K562 (cell line): Measurements from ENCODE around the gene LGR6. TPM values are rescaled to one million over a fixed set of nuclear protein-coding genes. Genes with fewer than 3 reads are reported as not detected.

Experiments
- ATAC-seq: fragments of 200-7000 bp; cut with Tn5 transposase; 3 replicates; pipeline ENCODE4 v1.9.1; 2020; ENCODE audit warnings: moderate library complexity
- BruUV-seq: library from RNA; stranded (reverse); fragments of 400-500 nt; replicated peaks from 2 replicates; lab custom pipeline; 2021; lab: Mats Ljungman, UMichigan
- CTCF ChIA-PET: fragments of 300-600 bp; formaldehyde crosslinking; extraction: SDS; loops from one replicate; lab custom pipeline; 2021; ENCODE audit warnings: low intra/inter-chr PET ratio; lab: Yijun Ruan, JAX
- POLR2A ChIA-PET: fragments of 300-600, 350-650 bp; sonication (Branson Sonifier 250); formaldehyde crosslinking; extraction: SDS; loops from one replicate; lab custom pipeline; 2021; ENCODE audit warnings: antibody characterized with exemption, inconsistent platforms; lab: Yijun Ruan, JAX
- DNase-seq, 4 experiments: peaks; one replicate each; pipeline versions ENCODE4 v3.0.0 to v3.0.0-alpha.2; 2011 to 2018; ENCODE audit warnings: low spot score in 3 of 4, mixed read lengths in 3 of 4; ENCODE audit errors: extremely low read depth in 1 of 4
- FAIRE-seq: peaks from 2 replicates; lab custom pipeline; 2011; peaks lifted over from hg19 to GRCh38; lab: Jason Lieb, UNC
- H2AFZ ChIP-seq: 2 replicates; pipeline ENCODE4 v1.6.0; 2011; ENCODE audit warnings: low read depth, low read length, control low read depth, inconsistent platforms
- H3K27ac ChIP-seq: fragments of 200-600 bp; 3 replicates; pipeline ENCODE4 v1.8.0; 2011; ENCODE audit warnings: low read depth, mild to moderate bottlenecking, control low read depth, inconsistent platforms, low read length, moderate library complexity, mixed read lengths; ENCODE audit errors: extremely low read depth
- H3K27me3 ChIP-seq, 2 experiments: fragments of 300-600 bp in 1 of 2; 2 replicates in 1 of 2; 3 replicates in 1 of 2; pipeline versions ENCODE4 v1.6.0 to v1.8.0; 2011; ENCODE audit warnings: inconsistent platforms in 2 of 2, low read length in 2 of 2, mild to moderate bottlenecking in 1 of 2, mixed read lengths in 1 of 2, moderate library complexity in 1 of 2; ENCODE audit not compliant: control insufficient read depth in 2 of 2, insufficient read depth in 2 of 2
- H3K36me3 ChIP-seq: fragments of 300-600 bp; 3 replicates; pipeline ENCODE4 v1.8.0; 2011; ENCODE audit warnings: mild to moderate bottlenecking, low read length, inconsistent platforms; ENCODE audit not compliant: control insufficient read depth, insufficient read depth
- H3K4me1 ChIP-seq, 2 experiments: fragments of 200-600 bp in 1 of 2; replicated peaks in 1 of 2; 2 replicates in 1 of 2; 3 replicates in 1 of 2; pipeline versions ENCODE4 v1.5.1 to v1.8.0; 2011; ENCODE audit warnings: inconsistent platforms in 2 of 2, low read length in 2 of 2, mild to moderate bottlenecking in 1 of 2, mixed read lengths in 1 of 2, moderate library complexity in 1 of 2; ENCODE audit not compliant: control insufficient read depth in 2 of 2, insufficient read depth in 2 of 2
- H3K4me2 ChIP-seq: 2 replicates; pipeline ENCODE4 v1.6.1; 2011; ENCODE audit warnings: low read length, control low read depth, inconsistent platforms, mixed read lengths; ENCODE audit not compliant: insufficient read depth
- H3K4me3 ChIP-seq: fragments of 200-600 bp; sonication (generic), shearing (Covaris generic); 2 replicates; pipeline ENCODE4 v1.5.1; 2016; ENCODE audit warnings: control low read depth, inconsistent platforms
- H3K79me2 ChIP-seq: fragments of 200-600 bp; 3 replicates; pipeline ENCODE4 v1.8.0; 2011; ENCODE audit warnings: low read length, inconsistent platforms; ENCODE audit not compliant: control insufficient read depth, insufficient read depth
- H3K9ac ChIP-seq, 2 experiments: 2 replicates each; pipeline versions ENCODE4 v1.6.0 to v1.6.1; 2011; ENCODE audit warnings: low read depth in 2 of 2, low read length in 2 of 2, control low read depth in 1 of 2, inconsistent platforms in 1 of 2, mild to moderate bottlenecking in 1 of 2, mixed read lengths in 1 of 2; ENCODE audit not compliant: insufficient read depth in 1 of 2
- H3K9me1 ChIP-seq: one replicate; pipeline ENCODE4 v1.6.0; 2011; ENCODE audit warnings: inconsistent platforms, mild to moderate bottlenecking, low read length, moderate library complexity; ENCODE audit not compliant: control insufficient read depth, insufficient read depth
- H3K9me3 ChIP-seq: replicated peaks from 2 replicates; pipeline ENCODE4 v1.5.1; 2011; ENCODE audit warnings: low read depth, low read length, inconsistent platforms; ENCODE audit not compliant: control insufficient read depth, insufficient read depth
- H4K20me1 ChIP-seq: replicated peaks from 2 replicates; pipeline ENCODE4 v1.6.1; 2011; ENCODE audit warnings: low read length, inconsistent platforms, mixed read lengths; ENCODE audit not compliant: control insufficient read depth, insufficient read depth
- CREM ChIP-seq: IDR thresholded peaks from 2 replicates; pipeline ENCODE4 v1.6.1; 2014; ENCODE audit warnings: antibody characterized with exemption, low read depth
- MAFG ChIP-seq: fragments of 450-650 bp; conservative IDR thresholded peaks from 2 replicates; pipeline ENCODE4 v1.6.1; 2016; ENCODE audit warnings: missing genetic modification characterization, missing compliant biosample characterization
- NELFE ChIP-seq: IDR thresholded peaks from 2 replicates; pipeline ENCODE4 v1.6.1; 2011; ENCODE audit warnings: mild to moderate bottlenecking; ENCODE audit not compliant: insufficient read depth, insufficient read length
- POLR2A ChIP-seq: fragments of 450-650 bp; conservative IDR thresholded peaks from 2 replicates; pipeline ENCODE4 v1.6.1; 2016
- POLR2G ChIP-seq: fragments of 200-400 bp; formaldehyde crosslinking; IDR thresholded peaks from 2 replicates; pipeline ENCODE4 v1.6.1; 2017; ENCODE audit warnings: low read depth, mild to moderate bottlenecking, antibody characterized with exemption, low read length, moderate library complexity
- U2AF1 ChIP-seq: fragments of 200-400 bp; formaldehyde crosslinking; optimal IDR thresholded peaks from 2 replicates; pipeline ENCODE3; 2017; ENCODE audit warnings: mild to moderate bottlenecking, low read depth, low read length, moderate library complexity
- ZBTB1 ChIP-seq: sonication (generic); formaldehyde crosslinking; IDR thresholded peaks from 2 replicates; pipeline ENCODE4 v1.8.1; 2023; ENCODE audit warnings: missing genetic modification reagents, low read depth, mild to moderate bottlenecking, borderline replicate concordance
- ZNF668 ChIP-seq: fragments of 250-450 bp; sonication (Bioruptor Pico); IDR thresholded peaks from 2 replicates; pipeline ENCODE4 v1.8.0; 2022; ENCODE audit warnings: mild to moderate bottlenecking, inconsistent platforms
- ZNF785 ChIP-seq: fragments of 250-450 bp; sonication (Bioruptor Pico); IDR thresholded peaks from 2 replicates; pipeline ENCODE4 v1.4.0; 2020; ENCODE audit warnings: mild to moderate bottlenecking
- ZNF79 ChIP-seq: fragments of 250-450 bp; sonication (Bioruptor Pico); IDR thresholded peaks from 2 replicates; pipeline ENCODE4 v1.4.0; 2020; ENCODE audit warnings: low read depth, mild to moderate bottlenecking, moderate library complexity
- WGBS: fragments of 100-300 bp; shearing (Covaris generic); methylation state at CpG from one replicate; pipeline ENCODE4 v1.1.6; 2016; ENCODE audit warnings: low coverage, mixed read lengths; ENCODE audit not compliant: insufficient coverage; ENCODE audit errors: missing lambda C conversion rate; 5-methylcytosine and 5-hydroxymethylcytosine counted together
- in situ Hi-C: fragments of 300-500 bp; cut with MboI; formaldehyde crosslinking; loops from 4 replicates; pipeline ENCODE4 v1.15.0; 2018; ENCODE audit warnings: inconsistent platforms, mixed read lengths
- intact Hi-C: fragments of 100-400 bp; cut with micrococcal nuclease; formaldehyde crosslinking; loops from 2 replicates; pipeline ENCODE4 v1.14.2; 2022
- polyA plus RNA-seq, 8 experiments: library from polyadenylated mRNA; depleted of rRNA in 4 of 8; stranded (reverse) in 5 of 8; unstranded in 3 of 8; fragments of >200 nt; fragmentation: Nextera tagmentation in 2 of 8; fragmentation: Illumina TruSeq in 1 of 8; extraction: Ambion mirVana in 2 of 8; extraction: Trizol in 1 of 8; gene quantifications; 2 replicates each; pipeline versions ENCODE4 v1.2.1 to v1.2.3, GENCODE V29; 2011 to 2014; ENCODE audit warnings: inconsistent platforms in 1 of 8, missing spikeins in 1 of 8
- total RNA-seq, 7 experiments: library from RNA; depleted of rRNA in 6 of 7; stranded (reverse); fragments of >200 nt in 6 of 7; fragmentation: Illumina TruSeq in 2 of 7; extraction: Trizol in 2 of 7; gene quantifications; 2 replicates each; pipeline versions ENCODE4 v1.2.1 to v1.2.3, GENCODE V29; 2011 to 2021; ENCODE audit warnings: low replicate concordance in 1 of 7
- TF ChIP-seq, protein P1 (sequence below): IDR thresholded peaks from 3 replicates; pipeline ENCODE4 v1.6.1; 2011; ENCODE audit warnings: borderline replicate concordance, mild to moderate bottlenecking, moderate library complexity; ENCODE audit not compliant: insufficient read length; ENCODE audit errors: extremely low read depth

The LGR6 gene
- total and polyA plus RNA-seq, 9 of the 15 experiments (the other 6 are each of a cell fraction or from before 2014, with no cell fraction given), result 0.01 to 0.54 (median 0.17) TPM; not detected in 1

DNA sequence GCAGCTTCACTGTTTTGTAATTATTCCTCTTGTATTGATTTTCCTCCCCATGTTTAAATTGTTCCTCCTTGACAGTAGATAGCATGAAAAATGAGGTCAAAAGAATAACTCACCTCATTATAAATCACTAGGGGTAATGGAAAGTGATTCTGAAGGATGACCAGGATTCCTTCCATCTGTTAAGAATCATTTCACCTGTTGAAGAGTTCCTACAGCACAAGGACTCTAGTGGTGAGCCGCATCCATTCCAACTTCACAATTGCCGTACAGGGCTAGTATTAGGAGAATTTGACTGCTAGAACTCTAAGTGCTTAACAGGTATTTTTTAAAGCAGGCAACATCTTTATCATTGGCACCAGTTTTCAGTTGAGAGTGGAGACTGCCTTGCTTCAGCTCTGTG is 168.6 kb downstream of the LGR6 start:
- ATAC-seq (no peak), FAIRE-seq (no peak), DNase-seq (no peak)
- Histone ChIP-seq H3K9ac (no peak overlapping the region), H2AFZ (no peak overlapping the region), H3K9me3 (no peaks in the 10 kb centered on the region), H3K27ac (no peak overlapping the region), H3K79me2 (peaks cover 57% of the 10 kb centered on the region), H3K27me3 (no peaks in the 10 kb centered on the region), H3K4me3 (no peak overlapping the region), H4K20me1 (no peaks in the 10 kb centered on the region), H3K4me1 (peaks cover 5 to 8% of the 10 kb centered on the region in 2 experiments; a peak in 2 of 5 replicates), H3K36me3 (no peaks in the 10 kb centered on the region), H3K4me2 (no peak overlapping the region)
- intact Hi-C loops, result no loop called here
- ChIA-PET POLR2A (interaction anchor here (0.6 to 1.3 kb wide), 3 partner anchors 11 to 58 kb away, joined by 3 to 5 read pairs (median 4); no protein-coding TSS in a partner anchor), CTCF (no interaction called here)
- in situ Hi-C loops, result no loop called here
- BruUV-seq, result no TSS peak
- 87% methylated on average over 2 of the region's 2 CpGs for WGBS
- TF ChIP-seq U2AF1 (no peak), POLR2A (no peak), MAFG (tag) (no peak), ZNF785 (no peak), POLR2G (no peak), ZNF668 (CRISPR knock-in tag) (no peak), CREM (no peak), ZBTB1 (CRISPR knock-in tag) (no peak), ZNF79 (CRISPR knock-in tag) (no peak), NELFE (no peak)
- TF ChIP-seq, protein P1, sequence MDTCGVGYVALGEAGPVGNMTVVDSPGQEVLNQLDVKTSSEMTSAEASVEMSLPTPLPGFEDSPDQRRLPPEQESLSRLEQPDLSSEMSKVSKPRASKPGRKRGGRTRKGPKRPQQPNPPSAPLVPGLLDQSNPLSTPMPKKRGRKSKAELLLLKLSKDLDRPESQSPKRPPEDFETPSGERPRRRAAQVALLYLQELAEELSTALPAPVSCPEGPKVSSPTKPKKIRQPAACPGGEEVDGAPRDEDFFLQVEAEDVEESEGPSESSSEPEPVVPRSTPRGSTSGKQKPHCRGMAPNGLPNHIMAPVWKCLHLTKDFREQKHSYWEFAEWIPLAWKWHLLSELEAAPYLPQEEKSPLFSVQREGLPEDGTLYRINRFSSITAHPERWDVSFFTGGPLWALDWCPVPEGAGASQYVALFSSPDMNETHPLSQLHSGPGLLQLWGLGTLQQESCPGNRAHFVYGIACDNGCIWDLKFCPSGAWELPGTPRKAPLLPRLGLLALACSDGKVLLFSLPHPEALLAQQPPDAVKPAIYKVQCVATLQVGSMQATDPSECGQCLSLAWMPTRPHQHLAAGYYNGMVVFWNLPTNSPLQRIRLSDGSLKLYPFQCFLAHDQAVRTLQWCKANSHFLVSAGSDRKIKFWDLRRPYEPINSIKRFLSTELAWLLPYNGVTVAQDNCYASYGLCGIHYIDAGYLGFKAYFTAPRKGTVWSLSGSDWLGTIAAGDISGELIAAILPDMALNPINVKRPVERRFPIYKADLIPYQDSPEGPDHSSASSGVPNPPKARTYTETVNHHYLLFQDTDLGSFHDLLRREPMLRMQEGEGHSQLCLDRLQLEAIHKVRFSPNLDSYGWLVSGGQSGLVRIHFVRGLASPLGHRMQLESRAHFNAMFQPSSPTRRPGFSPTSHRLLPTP, result no peak
- TF ChIP-seq, all 486 proteins: peak for 0
- H3K9me1 ChIP-seq, result no peaks in the 10 kb centered on the region
